NT2/D1 (cell line): ENCODE data around the gene KLHL3.

ENCODE experiments used
- DNase-seq: peaks from one replicate; pipeline ENCODE4 v3.0.0-alpha.2; 2011; ENCODE audit warnings: low read depth, low spot score
- H3K27me3 ChIP-seq: 2 replicates; pipeline ENCODE4 v1.6.0; 2011; ENCODE audit warnings: mild to moderate bottlenecking; ENCODE audit not compliant: insufficient read length, insufficient read depth
- H3K36me3 ChIP-seq: 2 replicates; pipeline ENCODE4 v1.6.1; 2011; ENCODE audit warnings: mild to moderate bottlenecking, low read length, mixed read lengths; ENCODE audit not compliant: insufficient read depth, insufficient read length
- H3K4me1 ChIP-seq: 2 replicates; pipeline ENCODE4 v1.5.1; 2011; ENCODE audit not compliant: insufficient read depth, insufficient read length
- H3K4me3 ChIP-seq: 2 replicates; pipeline ENCODE4 v1.5.1; 2011; ENCODE audit warnings: low read depth; ENCODE audit not compliant: insufficient read length
- H3K9ac ChIP-seq: 2 replicates; pipeline ENCODE4 v1.6.0; 2011; ENCODE audit warnings: low read depth; ENCODE audit not compliant: insufficient read length
- H3K9me3 ChIP-seq: 2 replicates; pipeline ENCODE4 v1.5.1; 2011; ENCODE audit warnings: mild to moderate bottlenecking, low read length; ENCODE audit not compliant: insufficient read depth
- SUZ12 ChIP-seq: IDR thresholded peaks from 2 replicates; pipeline ENCODE4 v1.6.1; 2011; ENCODE audit not compliant: insufficient read length, insufficient read depth; ENCODE audit errors: extremely low read depth
- YY1 ChIP-seq: IDR thresholded peaks from 2 replicates; pipeline ENCODE4 v1.6.1; 2011; ENCODE audit not compliant: insufficient read length, insufficient read depth
- ZNF274 ChIP-seq: IDR thresholded peaks from 2 replicates; pipeline ENCODE4 v1.6.1; 2011; ENCODE audit warnings: mild to moderate bottlenecking, low read depth, low read length

Gene KLHL3

GRCh38 chr5:137600721-137601360 lies 135.0 kb downstream of the KLHL3 start:
- no peak overlapping the region for H3K4me3 ChIP-seq
- H3K4me1 ChIP-seq: no peaks in the 10 kb centered on the region
- no peak for DNase-seq
- no peaks in the 10 kb centered on the region for H3K27me3 ChIP-seq
- no peaks in the 10 kb centered on the region for H3K9me3 ChIP-seq
- TF ChIP-seq ZNF274 (no peak), YY1 (no peak), SUZ12 (no peak)
- no peaks in the 10 kb centered on the region for H3K36me3 ChIP-seq
- H3K9ac ChIP-seq: no peak overlapping the region

- Histone ChIP-seq H3K9ac (no peak overlapping the region), H3K9me3 (no peaks in the 10 kb centered on the region), H3K4me1 (no peaks in the 10 kb centered on the region), H3K36me3 (no peaks in the 10 kb centered on the region), H3K27me3 (no peaks in the 10 kb centered on the region), H3K4me3 (no peak overlapping the region)
- TF ChIP-seq YY1: no peak
- TF ChIP-seq SUZ12: no peak
- TF ChIP-seq ZNF274: no peak
- DNase-seq: no peak
These were observed 136.4 kb downstream of the KLHL3 start for GRCh38 chr5:137599457-137599856.

- H3K9ac ChIP-seq: no peak overlapping the region
- no peaks in the 10 kb centered on the region for H3K27me3 ChIP-seq
- H3K4me3 ChIP-seq: no peak overlapping the region
- TF ChIP-seq ZNF274 (no peak), YY1 (no peak)
- no peaks in the 10 kb centered on the region for H3K4me1 ChIP-seq
- no peaks in the 10 kb centered on the region for H3K36me3 ChIP-seq
- DNase-seq: no peak
- no peaks in the 10 kb centered on the region for H3K9me3 ChIP-seq
These were observed 137.5 kb downstream of the KLHL3 start for GRCh38 chr5:137598399-137598798.

DNA sequence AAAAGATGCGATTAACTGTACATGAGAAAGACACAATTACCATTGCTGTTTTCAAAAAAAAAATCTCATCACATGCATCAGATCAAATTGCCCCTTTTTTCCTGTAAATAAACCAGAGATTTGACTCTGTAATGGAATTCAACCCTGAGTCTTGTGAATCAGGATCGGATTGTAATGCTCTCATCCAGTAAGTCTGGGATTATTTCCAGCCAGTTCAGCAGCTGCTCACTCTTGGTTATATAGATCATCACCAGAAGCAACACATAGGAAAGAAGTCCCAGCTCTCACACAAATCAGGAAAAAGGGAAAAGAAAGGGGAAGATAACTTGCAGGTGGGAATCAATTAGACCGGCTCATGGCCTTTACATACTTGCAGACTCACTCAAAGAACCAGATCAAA lies 138.9 kb downstream of the KLHL3 start:
- Histone ChIP-seq H3K4me1 (no peaks in the 10 kb centered on the region), H3K27me3 (no peaks in the 10 kb centered on the region), H3K36me3 (no peaks in the 10 kb centered on the region), H3K9ac (no peak overlapping the region), H3K4me3 (no peak overlapping the region), H3K9me3 (no peaks in the 10 kb centered on the region)
- no peak for DNase-seq
- no peak for TF ChIP-seq YY1
- TF ChIP-seq SUZ12: no peak
- no peak for TF ChIP-seq ZNF274

GRCh38 chr5:137595396-137596079 lies 140.4 kb downstream of the KLHL3 start:
- DNase-seq: no peak
- TF ChIP-seq SUZ12: no peak
- TF ChIP-seq YY1: no peak
- TF ChIP-seq ZNF274: no peak
- no peaks in the 10 kb centered on the region for H3K27me3 ChIP-seq
- H3K9ac ChIP-seq: no peak overlapping the region
- H3K36me3 ChIP-seq: no peaks in the 10 kb centered on the region
- H3K4me1 ChIP-seq: no peaks in the 10 kb centered on the region
- H3K4me3 ChIP-seq: no peak overlapping the region
- no peaks in the 10 kb centered on the region for H3K9me3 ChIP-seq

GRCh38 chr5:137594717-137595116 lies 141.2 kb downstream of the KLHL3 start:
- Histone ChIP-seq H3K4me1 (no peaks in the 10 kb centered on the region), H3K9ac (no peak overlapping the region), H3K36me3 (no peaks in the 10 kb centered on the region), H3K27me3 (no peaks in the 10 kb centered on the region), H3K4me3 (no peak overlapping the region), H3K9me3 (no peaks in the 10 kb centered on the region)
- DNase-seq: no peak
- TF ChIP-seq ZNF274 (no peak), YY1 (no peak), SUZ12 (no peak)

DNA sequence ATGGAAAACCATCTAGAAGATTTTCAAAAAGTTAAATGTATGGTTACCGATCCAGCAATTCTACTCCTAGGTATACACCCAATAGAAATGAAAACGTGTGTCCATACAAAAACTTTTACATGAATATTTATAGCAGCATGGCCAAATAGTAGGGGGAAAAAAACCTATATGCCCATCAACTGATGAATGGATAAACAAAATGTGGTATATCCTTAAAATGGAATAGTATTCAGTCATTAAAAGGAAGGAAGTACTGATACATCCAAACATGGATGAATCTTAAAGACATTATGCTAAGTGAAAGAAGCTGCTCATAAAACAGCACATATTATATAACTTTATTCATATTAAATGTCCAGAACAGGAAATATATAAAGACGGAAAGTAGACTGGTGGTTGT lies 143.6 kb downstream of the KLHL3 start:
- no peaks in the 10 kb centered on the region for H3K27me3 ChIP-seq
- no peak overlapping the region for H3K4me3 ChIP-seq
- H3K36me3 ChIP-seq: no peaks in the 10 kb centered on the region
- no peak for DNase-seq
- TF ChIP-seq ZNF274 (no peak), SUZ12 (no peak), YY1 (no peak)
- H3K9me3 ChIP-seq: no peaks in the 10 kb centered on the region
- no peaks in the 10 kb centered on the region for H3K4me1 ChIP-seq
- H3K9ac ChIP-seq: no peak overlapping the region
